Fibroblast of lung (primary cell): ENCODE results near the gene NOSTRIN.
"Not testable (repeated sequence)": the region's sequence is repeated elsewhere in the genome, so short reads cannot be mapped to it uniquely, and the experiment has no call there.

Experiments used
- CTCF ChIP-seq, 2 donors: IDR thresholded peaks in 1 of 2; conservative IDR thresholded peaks in 1 of 2; 1 replicate in 1 of 2; 2 replicates in 1 of 2; pipeline ENCODE4 v1.5.1; 2011 to 2012; ENCODE audit warnings: low read length in 2 of 2, control low read depth in 1 of 2, inconsistent platforms in 1 of 2, low read depth in 1 of 2, mild to moderate bottlenecking in 1 of 2
- EZH2 ChIP-seq: IDR thresholded peaks from 2 replicates; pipeline ENCODE4 v1.5.1; 2012; ENCODE audit warnings: low read length, control low read depth, mild to moderate bottlenecking; ENCODE audit errors: missing control alignments

- not testable (repeated sequence) for TF ChIP-seq CTCF (conservative IDR thresholded peaks at IDR 0.05 in 1 of 2, IDR thresholded peaks at IDR 0.05 in 1 of 2; ENCODE audit: low read depth in 1 of 2, low read length in 2 of 2); EZH2
These were observed 34.1 kb upstream of the NOSTRIN start for GRCh38 chr2:168768357-168768756.
